ENCODE results near the gene OIT3.

Gene OIT3

DNA sequence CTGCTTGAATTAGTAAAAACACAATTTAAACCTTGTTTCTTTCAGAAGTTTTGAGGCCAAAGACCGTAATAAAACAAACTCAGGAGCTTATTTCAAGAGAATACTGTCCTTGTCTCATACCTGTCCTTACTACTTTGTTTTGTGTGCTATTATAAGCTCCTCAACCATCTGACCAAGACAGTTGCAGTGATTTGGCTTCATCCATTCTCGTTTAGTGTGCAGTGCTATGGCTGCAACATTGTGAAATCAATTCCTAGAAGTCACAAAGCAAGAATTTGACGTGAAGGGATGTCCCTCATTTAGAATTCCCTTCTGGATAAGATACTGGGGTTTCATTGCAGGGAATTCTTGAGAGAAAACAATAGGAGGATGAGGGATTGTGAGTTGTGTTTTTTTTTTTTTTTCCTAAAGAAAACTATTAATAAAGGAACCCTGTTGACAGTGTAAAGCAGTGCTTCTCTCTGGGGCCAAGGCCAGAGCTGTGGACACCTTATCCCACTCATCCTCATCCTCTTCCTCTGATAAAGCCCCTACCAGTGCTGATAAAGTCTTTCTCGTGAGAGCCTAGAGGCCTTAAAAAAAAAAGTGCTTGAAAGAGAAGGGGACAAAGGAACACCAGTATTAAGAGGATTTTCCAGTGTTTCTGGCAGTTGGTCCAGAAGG is at the start of gene OIT3:
Gene OIT3 (plus strand): TSS at position 604 of the 663 bp plus-strand sequence. CDS start 60 bp downstream, outside the sequence.
- DNase-seq (ENCODE audit: low read depth in 1 of 2, low spot score in 1 of 2), result no peak

DNA sequence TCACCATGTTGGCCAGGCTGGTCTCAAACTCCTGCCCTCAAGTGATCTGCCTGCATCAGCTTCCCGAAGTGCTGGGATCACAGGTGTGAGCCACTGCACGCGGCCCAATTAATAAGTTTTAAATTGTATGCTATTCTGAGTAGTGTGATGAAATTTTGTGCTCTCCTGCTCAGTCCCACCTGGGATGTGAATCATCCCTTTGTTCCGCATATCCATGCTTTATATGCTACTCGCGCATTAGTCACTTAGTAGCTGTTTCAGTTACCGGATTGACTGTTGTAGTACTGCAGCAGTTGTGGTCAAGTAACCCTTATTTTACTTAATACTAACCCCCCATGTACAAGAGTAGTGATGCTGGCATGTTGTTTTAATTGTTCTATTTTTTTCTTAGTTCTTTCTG is 47.3 kb upstream of the OIT3 start:
- DNase-seq (ENCODE audit: low read depth in 1 of 2, low spot score in 1 of 2), result no peak

DNA sequence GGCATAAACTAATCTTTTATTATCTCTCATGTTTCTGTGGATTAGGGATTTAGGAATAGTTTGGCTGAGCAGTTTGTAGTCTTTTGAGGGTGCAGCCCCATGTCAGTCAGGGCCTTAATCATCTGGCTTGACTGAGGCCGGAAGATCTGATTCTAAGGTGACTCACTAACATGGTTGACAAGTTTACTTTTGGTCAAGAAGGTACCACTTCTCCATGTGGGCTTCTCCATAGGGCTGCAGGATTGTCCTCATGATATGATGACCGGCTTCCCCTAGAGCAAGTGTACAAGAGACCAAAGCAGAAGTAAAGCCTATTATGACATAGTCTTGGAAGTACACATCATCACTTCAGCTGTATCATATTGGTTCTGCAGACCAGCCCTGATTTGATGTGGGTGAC is 45.9 kb upstream of the OIT3 start:
- DNase-seq (ENCODE audit: low read depth in 1 of 2, low spot score in 1 of 2), result no peak

DNA sequence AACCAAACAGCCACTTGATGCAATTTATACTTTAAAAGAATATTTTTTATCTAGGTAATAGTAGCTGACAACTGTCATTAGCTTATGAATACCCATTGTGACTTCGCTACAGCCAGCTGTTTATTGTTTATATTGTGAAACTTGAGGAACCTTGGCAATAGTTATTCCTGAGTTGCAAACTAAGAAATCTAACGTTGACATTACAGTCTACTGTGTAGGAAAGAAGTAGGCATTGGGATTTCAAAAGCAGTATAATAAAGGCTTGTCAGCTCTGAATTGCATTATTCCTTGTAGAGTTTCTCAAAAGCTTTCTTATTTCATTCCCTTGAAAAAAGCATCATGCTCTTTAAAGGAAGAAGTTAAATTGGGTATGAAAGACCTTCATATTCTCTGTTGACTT is 42.7 kb upstream of the OIT3 start:
- DNase-seq (ENCODE audit: low read depth in 1 of 2, low spot score in 1 of 2), result no peak

DNA sequence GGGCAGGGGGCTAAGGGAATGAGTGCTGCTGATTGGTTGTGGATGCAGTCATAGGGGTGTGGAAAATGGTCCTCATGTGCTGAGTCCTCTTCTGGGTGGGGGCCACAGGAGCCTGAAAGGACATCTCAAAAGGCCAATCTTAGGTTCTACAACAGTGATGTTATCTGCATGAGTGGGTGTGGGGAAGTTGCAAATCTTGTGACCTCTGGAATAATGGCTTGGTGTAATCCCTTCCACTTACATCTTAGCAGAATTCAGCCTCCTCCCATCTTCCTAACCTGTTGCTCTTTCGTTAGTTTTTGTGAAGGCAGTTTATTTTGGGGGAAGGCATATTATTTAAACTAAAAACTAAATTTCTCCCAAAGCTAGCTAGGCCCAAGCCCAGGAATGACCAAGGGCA is 42.0 kb upstream of the OIT3 start:
- DNase-seq (ENCODE audit: low read depth in 1 of 2, low spot score in 1 of 2), result no peak

DNA sequence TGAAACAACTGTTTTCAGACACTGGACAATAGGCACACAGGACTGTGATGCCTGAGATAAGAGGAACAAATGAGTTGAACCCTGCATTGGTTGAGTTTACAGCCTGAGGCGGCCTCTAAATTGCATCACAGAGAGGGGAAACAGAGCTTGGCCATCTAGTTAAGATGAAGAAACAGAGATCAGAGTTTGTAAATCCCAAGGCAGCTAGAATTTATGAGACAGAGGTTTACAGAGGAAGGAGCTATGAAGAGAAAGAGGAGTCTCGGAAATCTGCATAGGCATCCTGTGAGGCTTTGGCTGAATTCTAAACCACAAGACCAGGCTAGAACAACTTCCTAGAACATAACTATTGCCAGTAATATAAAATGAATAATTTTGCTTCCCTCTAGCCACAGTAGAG is 41.0 kb upstream of the OIT3 start:
- no peak for DNase-seq (ENCODE audit: low read depth in 1 of 2, low spot score in 1 of 2)

DNA sequence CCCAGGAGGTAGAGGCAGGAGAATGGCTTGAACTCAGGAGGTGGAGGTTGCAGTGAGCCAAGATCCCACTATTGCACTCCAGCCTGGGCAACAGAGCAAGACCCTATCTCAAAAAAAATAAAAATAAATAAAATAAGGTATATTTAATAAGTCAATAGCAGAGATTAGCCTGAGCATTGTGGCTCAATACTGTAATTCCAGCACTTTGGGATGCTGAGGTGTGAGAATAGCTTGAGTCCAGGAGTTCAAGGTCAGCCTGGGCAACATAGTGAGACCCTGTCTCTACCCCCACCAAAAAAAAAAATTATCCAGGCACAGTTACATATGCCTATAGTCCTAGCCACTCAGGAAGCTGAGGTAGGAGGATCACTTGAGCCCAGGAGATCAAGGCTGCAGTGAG is 38.4 kb upstream of the OIT3 start:
- no peak for DNase-seq (ENCODE audit: low read depth in 1 of 2, low spot score in 1 of 2)

DNA sequence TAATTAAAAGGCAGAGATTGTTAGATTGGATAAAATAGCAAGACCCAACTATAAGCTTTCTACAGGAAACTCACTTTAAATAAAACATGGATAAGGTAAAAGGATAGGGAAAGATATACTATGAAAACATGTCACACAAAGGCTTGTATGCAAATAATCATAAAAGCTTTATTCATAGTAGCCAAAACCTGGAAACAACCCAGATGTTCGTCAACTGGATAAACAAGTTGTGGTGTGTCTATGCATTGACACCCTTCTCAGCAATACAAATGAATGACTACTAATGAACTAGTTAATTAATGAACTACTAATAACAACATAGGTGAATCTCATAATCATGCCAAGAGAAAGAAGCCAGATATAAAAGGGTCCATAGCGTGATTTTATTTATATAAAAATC is 37.7 kb upstream of the OIT3 start:
- no peak for DNase-seq (ENCODE audit: low read depth in 1 of 2, low spot score in 1 of 2)

DNA sequence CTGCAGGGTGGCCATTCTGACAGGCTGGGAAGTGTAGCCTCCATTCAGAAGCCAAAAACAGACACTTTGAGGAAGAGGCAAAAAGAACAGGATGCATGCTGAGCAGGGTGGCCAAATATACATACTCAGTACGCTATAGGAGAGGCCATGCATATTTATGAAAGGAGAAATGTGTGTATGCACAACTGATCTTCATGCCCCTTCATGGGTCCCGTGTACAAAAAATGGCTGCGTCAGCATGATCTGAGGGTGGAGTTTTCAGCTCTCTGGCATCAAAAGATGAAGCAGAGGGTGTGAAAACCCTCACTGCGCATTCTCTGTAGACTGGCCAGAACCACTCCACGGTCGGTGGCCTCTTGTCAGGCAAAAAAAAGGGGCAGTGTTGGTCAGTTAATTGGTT is 35.5 kb upstream of the OIT3 start:
- no peak for DNase-seq (ENCODE audit: low read depth in 1 of 2, low spot score in 1 of 2)

DNA sequence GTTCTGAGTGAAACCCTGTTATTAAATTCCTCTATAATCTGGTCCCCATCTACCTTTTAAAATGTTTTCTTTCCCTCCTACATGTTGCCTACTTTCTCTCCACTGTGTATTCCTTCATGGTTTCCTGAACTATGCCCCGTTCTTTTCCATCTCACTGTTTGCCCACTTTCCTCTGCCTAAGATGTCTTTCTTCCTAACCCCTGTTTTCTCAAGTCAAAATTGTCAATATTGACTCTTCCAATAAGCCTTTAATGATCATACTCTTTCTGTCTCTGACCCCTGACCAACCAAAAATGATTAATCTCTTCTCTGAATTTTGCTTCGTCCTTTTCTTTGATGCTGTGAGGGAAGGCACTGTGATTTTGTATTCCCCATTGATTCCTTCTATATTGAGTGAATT is 30.6 kb upstream of the OIT3 start:
- no peak for DNase-seq (ENCODE audit: low read depth in 1 of 2, low spot score in 1 of 2)

DNA sequence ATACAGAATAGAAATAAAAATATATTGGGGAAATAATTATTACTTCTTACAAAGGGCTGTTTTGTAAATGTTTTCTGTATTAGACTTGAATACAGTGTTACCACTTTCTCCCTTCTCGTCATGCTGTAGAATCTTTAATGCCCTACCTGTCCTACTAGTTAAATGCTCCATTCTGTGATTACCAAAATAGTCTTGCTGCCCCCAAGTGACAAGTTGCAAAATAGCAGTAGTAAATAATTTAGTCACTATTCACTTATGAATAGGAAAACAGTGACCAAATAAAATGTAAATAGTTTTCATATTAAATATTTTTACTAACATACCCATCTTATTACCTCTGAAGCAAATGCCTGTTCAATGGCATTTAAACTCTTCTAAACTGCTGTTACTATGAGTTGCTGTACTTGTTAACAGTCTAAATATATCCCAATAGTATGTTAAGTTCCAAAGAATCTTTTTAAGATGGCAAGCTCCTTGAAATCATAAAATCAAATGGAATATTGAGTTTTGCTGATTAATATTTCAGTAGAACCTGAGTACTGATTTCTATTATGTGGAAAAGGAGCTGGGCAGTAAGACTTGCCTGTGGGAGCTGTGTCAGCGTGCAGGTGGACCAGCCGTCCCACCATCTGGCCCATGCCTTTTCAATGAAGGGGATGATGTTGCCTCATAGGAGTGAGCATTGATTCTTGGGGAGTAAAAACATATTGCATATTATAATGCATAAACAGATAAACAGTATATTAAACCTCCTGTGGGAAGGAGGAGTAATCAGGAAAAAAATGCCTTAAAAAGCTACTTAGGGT is 18.1 kb upstream of the OIT3 start:
- peak in 1 of 2 donors; percentile 9 for DNase-seq (ENCODE audit: low read depth in 1 of 2, low spot score in 1 of 2)

DNA sequence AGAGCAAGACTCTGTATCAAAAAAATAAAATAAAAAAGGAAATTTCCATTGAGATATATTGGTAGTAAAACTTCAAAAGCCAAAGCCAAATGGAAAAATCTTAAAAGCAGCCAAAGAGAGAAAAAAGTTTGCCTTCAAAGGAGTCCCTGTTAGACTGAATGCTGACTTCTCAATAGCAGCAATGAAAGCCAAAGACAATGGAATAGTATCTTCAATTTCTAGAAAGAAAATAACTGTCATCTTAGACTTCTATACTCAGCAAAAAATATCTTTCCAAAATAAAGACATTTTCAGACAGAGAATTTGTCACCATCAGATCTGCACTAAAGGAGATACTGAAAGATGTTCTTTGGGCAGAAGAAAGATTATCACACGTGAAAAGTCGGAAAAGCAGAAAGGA is 14.3 kb upstream of the OIT3 start:
- no peak for DNase-seq (ENCODE audit: low read depth in 1 of 2, low spot score in 1 of 2)

DNA sequence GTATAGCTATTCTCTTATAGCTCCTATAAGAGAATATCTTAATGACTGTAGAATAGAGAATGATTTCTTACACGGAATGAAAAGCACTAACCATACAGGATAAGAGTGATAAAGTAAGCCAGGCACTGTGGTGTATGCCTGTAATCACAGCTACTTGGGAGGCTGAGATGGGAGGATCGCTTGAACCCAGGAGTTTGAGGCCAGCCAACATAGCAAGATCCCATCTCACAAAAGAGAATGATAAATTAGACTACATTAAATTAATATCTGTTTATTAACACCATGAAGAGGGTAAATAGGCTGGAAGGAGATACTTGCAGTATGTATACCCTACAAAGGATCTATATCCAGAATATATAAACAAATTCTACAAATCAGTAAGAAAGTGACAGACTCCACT is 12.2 kb upstream of the OIT3 start:
- no peak for DNase-seq (ENCODE audit: low read depth in 1 of 2, low spot score in 1 of 2)

DNA sequence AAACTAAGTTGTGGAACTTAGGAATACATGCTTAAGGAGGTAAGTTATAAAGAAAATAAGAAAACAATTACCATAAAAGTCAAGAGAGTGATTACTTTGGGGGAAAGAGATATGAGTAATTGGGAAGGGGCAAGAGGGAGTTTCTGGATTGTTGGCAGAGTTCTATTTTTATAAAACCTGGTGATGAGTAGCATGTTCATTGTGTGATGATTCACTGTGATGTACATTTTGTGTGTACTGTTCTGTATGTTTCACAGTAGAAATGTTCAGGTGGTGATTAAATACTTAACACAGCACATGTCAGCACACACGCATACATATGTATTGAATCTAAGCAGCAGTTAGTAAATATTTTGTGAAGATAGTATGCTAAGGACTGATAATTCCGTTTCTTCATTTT is 9.7 kb upstream of the OIT3 start:
- no peak for DNase-seq (ENCODE audit: low read depth in 1 of 2, low spot score in 1 of 2)

DNA sequence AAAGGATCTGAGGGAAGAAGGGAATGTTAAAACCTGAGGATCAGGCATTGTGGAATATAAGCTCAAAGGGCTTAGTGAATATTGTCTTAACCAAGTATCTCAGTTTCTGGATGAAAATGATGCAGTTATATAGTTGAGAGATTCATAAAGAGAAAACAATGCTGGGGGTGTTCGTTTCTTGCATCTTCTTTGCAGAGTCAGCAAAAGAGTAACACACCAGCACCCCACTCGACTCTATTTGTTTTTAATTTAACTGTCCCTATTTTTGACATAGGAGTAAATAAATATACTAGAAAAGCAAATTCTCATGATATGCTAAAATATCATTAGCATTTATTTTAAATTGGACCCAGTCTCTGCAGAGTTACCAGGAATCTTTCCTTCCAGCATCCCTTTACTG is 7.6 kb upstream of the OIT3 start:
- DNase-seq (ENCODE audit: low read depth in 1 of 2, low spot score in 1 of 2), result no peak

DNA sequence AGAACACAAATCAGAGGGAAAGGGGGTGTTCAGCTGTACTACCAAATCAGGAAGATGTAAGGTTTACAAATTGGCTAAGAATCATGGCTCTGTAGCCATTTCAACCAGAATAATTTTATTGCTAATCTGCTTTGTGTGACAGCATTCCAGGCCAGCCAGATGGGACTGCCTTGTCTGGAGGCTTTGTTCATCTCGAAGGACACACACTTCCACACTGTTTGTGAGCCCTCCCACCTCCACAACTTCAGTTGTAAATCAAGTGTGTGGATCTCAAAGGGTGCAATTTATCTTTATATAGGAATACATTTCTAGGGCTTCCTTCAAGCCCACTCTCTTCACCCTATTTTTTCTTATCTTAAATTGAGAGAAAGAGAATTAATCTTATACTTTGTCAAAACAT is 6.9 kb upstream of the OIT3 start:
- DNase-seq (ENCODE audit: low read depth in 1 of 2, low spot score in 1 of 2), result no peak

DNA sequence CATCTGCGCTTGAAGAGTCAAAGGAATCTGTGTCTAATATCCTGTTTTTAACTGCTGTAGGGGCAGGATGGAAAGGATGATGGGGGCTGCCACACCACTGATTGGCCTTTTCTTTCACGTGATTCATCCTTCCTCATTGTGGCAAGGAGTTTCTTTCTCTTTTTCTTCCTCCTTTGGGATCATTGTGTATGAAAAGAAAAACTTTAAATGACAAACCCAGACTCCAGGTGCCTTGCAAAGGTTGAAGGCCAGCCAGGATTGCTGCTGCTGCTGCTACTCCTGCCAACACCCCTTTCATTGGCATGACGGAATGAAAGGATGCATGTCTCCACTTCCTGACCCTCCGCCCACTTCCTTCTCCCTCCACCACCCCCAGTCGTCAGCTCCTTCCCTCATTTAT is 6.5 kb upstream of the OIT3 start:
- no peak for DNase-seq (ENCODE audit: low read depth in 1 of 2, low spot score in 1 of 2)

DNA sequence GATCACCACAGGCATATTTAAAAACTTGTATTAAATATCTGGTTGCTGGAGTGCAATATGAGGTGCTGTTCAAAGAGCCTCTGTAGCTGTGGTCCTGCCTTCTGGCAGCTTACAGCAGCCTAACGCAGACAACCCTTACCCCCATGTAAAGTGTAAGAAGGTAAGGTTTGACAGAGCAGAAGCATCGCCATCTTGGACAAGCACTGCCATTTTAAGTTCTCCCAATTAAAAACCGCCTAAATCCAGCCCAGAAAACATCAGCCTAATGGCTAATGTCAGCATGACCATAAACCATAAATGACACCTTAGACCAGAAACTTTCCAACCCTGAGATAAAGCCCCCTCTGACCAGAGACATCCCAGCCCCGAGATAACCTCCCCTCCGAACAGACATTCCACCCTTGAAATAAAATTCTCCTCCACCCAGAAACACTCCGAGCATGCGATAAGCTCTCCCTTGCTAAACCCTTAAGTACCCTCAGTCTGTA is 5.3 kb upstream of the OIT3 start:
- no peak for DNase-seq (ENCODE audit: low read depth in 1 of 2, low spot score in 1 of 2)

DNA sequence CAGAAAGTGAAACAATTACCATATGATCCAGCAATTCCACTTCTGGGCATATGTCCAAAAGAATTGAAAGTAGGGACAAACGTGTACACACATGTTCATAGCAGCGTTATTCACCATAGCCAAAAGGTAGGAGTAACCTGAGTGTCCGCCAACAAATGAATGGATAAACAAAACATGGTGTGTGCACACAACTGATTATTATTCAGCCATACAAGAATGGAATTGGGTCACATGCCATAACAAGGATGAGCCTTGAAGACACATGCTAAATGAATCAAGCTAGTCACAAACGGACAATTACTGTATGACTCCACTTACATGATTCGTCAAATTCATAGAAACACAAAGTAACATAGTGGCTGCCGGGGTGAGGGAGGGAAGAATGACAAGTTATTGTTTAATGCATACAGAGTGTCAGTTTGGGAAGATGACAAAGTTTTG is 4.1 kb upstream of the OIT3 start:
- no peak for DNase-seq (ENCODE audit: low read depth in 1 of 2, low spot score in 1 of 2)

DNA sequence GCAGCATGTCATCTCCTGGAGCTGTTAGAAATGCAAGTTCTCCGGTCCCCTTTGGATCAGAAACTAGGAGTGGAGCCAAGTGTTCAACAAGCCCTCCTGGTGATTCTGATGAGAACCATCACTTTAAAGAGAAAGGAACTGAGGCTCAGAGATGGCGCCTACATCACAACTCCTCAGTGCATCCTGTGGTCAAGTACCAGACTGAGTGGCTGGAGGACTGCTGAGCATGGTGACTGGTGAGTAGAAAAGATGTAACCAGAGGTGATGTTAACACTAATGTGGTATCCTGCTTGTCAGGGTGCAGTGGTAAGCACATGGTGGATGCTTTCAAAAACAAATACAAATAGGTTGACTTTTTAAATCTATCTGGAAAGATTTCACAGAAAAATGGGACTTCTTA is 3.5 kb upstream of the OIT3 start:
- DNase-seq (ENCODE audit: low read depth in 1 of 2, low spot score in 1 of 2), result no peak

DNA sequence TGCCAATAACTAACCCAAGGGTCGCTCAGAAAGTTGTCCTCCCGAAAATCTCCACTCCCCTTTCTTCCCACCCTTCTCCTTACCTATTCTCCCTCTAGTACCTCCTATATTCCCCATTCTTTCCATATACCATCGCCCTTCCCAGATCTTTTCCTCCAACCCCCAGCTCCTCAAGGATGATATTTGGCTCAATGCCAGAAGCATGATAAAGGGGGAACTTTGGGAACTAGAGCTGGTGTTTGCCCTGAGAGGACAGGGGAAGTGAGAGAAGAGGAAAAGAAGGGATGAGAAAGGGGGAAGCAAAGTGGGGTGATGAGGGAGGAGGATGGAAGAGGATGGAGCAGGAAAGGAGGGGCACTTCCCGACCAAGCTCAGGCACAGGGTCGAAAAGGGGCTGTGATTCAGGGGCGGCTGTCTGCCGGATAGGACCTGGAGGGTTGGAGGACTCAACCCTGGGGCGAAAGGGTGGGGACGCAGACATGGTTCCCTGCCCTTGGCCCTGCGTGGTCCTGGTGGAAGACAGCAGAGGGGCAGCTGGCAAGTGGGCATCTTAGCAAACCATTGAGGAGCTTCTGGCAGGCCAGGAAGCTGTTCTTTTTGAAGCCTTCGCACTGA is 1.8 kb downstream of the OIT3 start:
- no peak for DNase-seq (ENCODE audit: low read depth in 1 of 2, low spot score in 1 of 2)

DNA sequence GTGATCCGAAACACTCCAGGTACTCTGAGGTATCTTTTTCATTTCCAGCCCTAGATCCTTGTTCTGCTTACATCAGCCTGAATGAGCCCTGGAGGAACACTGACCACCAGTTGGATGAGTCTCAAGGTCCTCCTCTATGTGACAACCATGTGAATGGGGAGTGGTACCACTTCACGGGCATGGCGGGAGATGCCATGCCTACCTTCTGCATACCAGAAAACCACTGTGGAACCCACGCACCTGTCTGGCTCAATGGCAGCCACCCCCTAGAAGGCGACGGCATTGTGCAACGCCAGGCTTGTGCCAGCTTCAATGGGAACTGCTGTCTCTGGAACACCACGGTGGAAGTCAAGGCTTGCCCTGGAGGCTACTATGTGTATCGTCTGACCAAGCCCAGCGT is 5.1 kb downstream of the OIT3 start:
- no peak for DNase-seq (ENCODE audit: low read depth in 1 of 2, low spot score in 1 of 2)

Measured in activated CD4-positive, alpha-beta T cell treated with anti-CD3 and anti-CD28 coated beads, Interleukin-2, amount 50 U/mL, for 24 hours (primary cell).